ENCODE results near the gene CTNNBL1.

GRCh38 chr20:37744347-37744746 lies 50.5 kb downstream of the CTNNBL1 start:
- TF ChIP-seq, protein P1, sequence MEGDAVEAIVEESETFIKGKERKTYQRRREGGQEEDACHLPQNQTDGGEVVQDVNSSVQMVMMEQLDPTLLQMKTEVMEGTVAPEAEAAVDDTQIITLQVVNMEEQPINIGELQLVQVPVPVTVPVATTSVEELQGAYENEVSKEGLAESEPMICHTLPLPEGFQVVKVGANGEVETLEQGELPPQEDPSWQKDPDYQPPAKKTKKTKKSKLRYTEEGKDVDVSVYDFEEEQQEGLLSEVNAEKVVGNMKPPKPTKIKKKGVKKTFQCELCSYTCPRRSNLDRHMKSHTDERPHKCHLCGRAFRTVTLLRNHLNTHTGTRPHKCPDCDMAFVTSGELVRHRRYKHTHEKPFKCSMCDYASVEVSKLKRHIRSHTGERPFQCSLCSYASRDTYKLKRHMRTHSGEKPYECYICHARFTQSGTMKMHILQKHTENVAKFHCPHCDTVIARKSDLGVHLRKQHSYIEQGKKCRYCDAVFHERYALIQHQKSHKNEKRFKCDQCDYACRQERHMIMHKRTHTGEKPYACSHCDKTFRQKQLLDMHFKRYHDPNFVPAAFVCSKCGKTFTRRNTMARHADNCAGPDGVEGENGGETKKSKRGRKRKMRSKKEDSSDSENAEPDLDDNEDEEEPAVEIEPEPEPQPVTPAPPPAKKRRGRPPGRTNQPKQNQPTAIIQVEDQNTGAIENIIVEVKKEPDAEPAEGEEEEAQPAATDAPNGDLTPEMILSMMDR (IDR thresholded peaks at IDR 0.05), result no peak
- TF ChIP-seq EP300 (IDR thresholded peaks at IDR 0.05) (no peak), POLR2AphosphoS5 (IDR thresholded peaks at IDR 0.05) (no peak)

Data from esophagus muscularis mucosa (tissue), 4 donors.